Measurements from ENCODE around the gene MEIKIN.

The MEIKIN gene

GRCh38 chr5:131945551-131946168, at the start of gene MEIKIN:
MEIKIN (minus strand) TSS chr5:131945663; CDS start chr5:131945505, 158 bp downstream.
- no peak for DNase-seq (ENCODE audit: low read depth in 2 of 2)

GRCh38 chr5:131994533-131995226, 49.2 kb upstream of the MEIKIN start:
- no peak for DNase-seq (ENCODE audit: low read depth in 2 of 2)

GRCh38 chr5:131994090-131994489, 48.6 kb upstream of the MEIKIN start:
- DNase-seq (ENCODE audit: low read depth in 2 of 2) = no peak

- no peak for DNase-seq (ENCODE audit: low read depth in 2 of 2)
Measured at GRCh38 chr5:131993676-131994075, 48.2 kb upstream of the MEIKIN start.

GRCh38 chr5:131992370-131992769, 46.9 kb upstream of the MEIKIN start:
- DNase-seq (ENCODE audit: low read depth in 2 of 2) = no peak

- DNase-seq (ENCODE audit: low read depth in 2 of 2) = no peak
Measured at GRCh38 chr5:131991593-131992324, 46.3 kb upstream of the MEIKIN start.

- no peak for DNase-seq (ENCODE audit: low read depth in 2 of 2)
Measured at GRCh38 chr5:131990716-131991115, 45.3 kb upstream of the MEIKIN start.

GRCh38 chr5:131988601-131989000, 43.1 kb upstream of the MEIKIN start:
- no peak for DNase-seq (ENCODE audit: low read depth in 2 of 2)

GRCh38 chr5:131987251-131987650, 41.8 kb upstream of the MEIKIN start:
- DNase-seq (ENCODE audit: low read depth in 2 of 2) = no peak

- no peak for DNase-seq (ENCODE audit: low read depth in 2 of 2)
Measured at GRCh38 chr5:131986161-131986912, 40.9 kb upstream of the MEIKIN start.

GRCh38 chr5:131984956-131985665, 39.6 kb upstream of the MEIKIN start:
- no peak for DNase-seq (ENCODE audit: low read depth in 2 of 2)

- no peak for DNase-seq (ENCODE audit: low read depth in 2 of 2)
Measured at GRCh38 chr5:131983244-131983771, 37.8 kb upstream of the MEIKIN start.

- no peak for DNase-seq (ENCODE audit: low read depth in 2 of 2)
Measured at GRCh38 chr5:131981516-131981915, 36.1 kb upstream of the MEIKIN start.

- DNase-seq (ENCODE audit: low read depth in 2 of 2) = no peak
Measured at GRCh38 chr5:131980696-131981095, 35.2 kb upstream of the MEIKIN start.

GRCh38 chr5:131979816-131980215, 34.4 kb upstream of the MEIKIN start:
- DNase-seq (ENCODE audit: low read depth in 2 of 2) = no peak

- no peak for DNase-seq (ENCODE audit: low read depth in 2 of 2)
Measured at GRCh38 chr5:131977212-131977604, 31.7 kb upstream of the MEIKIN start.

GRCh38 chr5:131976414-131977211, 31.1 kb upstream of the MEIKIN start:
- no peak for DNase-seq (ENCODE audit: low read depth in 2 of 2)

GRCh38 chr5:131974956-131975726, 29.7 kb upstream of the MEIKIN start:
- DNase-seq (ENCODE audit: low read depth in 2 of 2) = no peak

- no peak for DNase-seq (ENCODE audit: low read depth in 2 of 2)
Measured at GRCh38 chr5:131974622-131974955, 29.1 kb upstream of the MEIKIN start.

GRCh38 chr5:131974016-131974415, 28.6 kb upstream of the MEIKIN start:
- DNase-seq (ENCODE audit: low read depth in 2 of 2) = no peak

All from activated CD8-positive, alpha-beta memory T cell treated with anti-CD3 and anti-CD28 coated beads for 4 hours (primary cell).